Measurements from ENCODE around the gene MRPL18. TPM values are rescaled to one million over a fixed set of nuclear protein-coding genes. Genes with fewer than 3 reads are reported as not detected.
A peak's percentile ranks its signal among the peaks of the same experiment; 100 is the strongest.

MRPL18 gene
- total RNA-seq, 2 experiments from 2014 or later = 81.8 to 83.5 TPM

DNA sequence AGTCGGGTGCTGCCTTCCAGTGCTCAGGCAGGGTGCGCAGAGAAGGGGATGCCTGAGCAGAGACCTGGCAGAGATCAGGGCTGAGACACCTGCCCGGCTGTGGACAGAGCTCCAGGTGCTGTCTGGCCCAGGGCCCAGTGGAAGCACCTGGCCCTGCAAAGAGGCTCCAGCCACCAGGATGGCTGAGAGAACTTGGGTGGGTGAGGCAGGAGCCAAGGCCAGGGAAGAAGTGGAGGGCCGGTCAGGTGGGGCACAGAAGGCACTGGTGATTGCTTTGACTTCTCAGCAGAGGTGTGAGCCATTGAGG lies 41.1 kb downstream of the MRPL18 start:
- ChIA-PET CTCF (no interaction called here), POLR2A (no interaction called here)
- Mint-ChIP-seq H3K27me3 (no peaks in the 10 kb centered on the region), H3K9me3 (no peaks in the 10 kb centered on the region), H3K36me3 (ENCODE audit: low read depth) (no peaks in the 10 kb centered on the region), H3K27ac (no peak overlapping the region), H3K4me1 (ENCODE audit: low read depth) (peaks cover 25% of the 10 kb centered on the region), H3K4me3 (no peak overlapping the region)
- TF ChIP-seq, protein P1, sequence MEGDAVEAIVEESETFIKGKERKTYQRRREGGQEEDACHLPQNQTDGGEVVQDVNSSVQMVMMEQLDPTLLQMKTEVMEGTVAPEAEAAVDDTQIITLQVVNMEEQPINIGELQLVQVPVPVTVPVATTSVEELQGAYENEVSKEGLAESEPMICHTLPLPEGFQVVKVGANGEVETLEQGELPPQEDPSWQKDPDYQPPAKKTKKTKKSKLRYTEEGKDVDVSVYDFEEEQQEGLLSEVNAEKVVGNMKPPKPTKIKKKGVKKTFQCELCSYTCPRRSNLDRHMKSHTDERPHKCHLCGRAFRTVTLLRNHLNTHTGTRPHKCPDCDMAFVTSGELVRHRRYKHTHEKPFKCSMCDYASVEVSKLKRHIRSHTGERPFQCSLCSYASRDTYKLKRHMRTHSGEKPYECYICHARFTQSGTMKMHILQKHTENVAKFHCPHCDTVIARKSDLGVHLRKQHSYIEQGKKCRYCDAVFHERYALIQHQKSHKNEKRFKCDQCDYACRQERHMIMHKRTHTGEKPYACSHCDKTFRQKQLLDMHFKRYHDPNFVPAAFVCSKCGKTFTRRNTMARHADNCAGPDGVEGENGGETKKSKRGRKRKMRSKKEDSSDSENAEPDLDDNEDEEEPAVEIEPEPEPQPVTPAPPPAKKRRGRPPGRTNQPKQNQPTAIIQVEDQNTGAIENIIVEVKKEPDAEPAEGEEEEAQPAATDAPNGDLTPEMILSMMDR (IDR thresholded peaks at IDR 0.05) = no peak
- ATAC-seq (no peak), DNase-seq (no peak)
- intact Hi-C loops (cut with micrococcal nuclease) = no loop called here

DNA sequence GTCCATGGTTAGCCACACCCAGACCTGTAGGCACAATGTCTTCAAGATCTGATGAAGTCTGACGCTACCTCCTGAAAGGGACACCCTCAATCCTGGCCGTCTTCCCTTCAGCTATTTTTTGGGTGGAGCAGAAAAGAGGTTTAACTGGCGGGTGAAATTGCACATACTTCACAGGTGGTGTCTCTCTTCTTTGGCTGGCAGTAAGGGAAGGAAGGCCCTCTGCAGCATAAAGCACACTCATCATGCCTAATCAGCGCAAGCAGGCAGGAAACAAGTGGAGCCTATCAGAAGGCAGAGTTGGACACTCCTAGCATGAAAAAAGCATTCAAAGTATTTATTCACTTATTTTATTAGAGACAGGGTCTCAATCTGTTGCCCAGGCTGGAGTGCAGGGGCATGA lies 42.7 kb downstream of the MRPL18 start:
- peak; percentile 42 for ATAC-seq
- H3K27ac Mint-ChIP-seq = no peak overlapping the region
- H3K4me1 Mint-ChIP-seq (ENCODE audit: low read depth) = peaks cover 24% of the 10 kb centered on the region
- POLR2A ChIA-PET = interaction anchor here (1.1 kb wide), 1 partner anchor 13 kb away, joined by 4 read pairs; no protein-coding TSS in a partner anchor
- no peaks in the 10 kb centered on the region for H3K36me3 Mint-ChIP-seq (ENCODE audit: low read depth)
- no peaks in the 10 kb centered on the region for H3K27me3 Mint-ChIP-seq
- TF ChIP-seq, protein P1 (IDR thresholded peaks at IDR 0.05) = no peak
- CTCF ChIA-PET = interaction anchor here (0.8 to 1.5 kb wide), 4 partner anchors 14 to 43 kb away, joined by 3 to 4 read pairs (median 4); partner anchors contain the start of genes MRPL18 and TCP1
- no peaks in the 10 kb centered on the region for H3K9me3 Mint-ChIP-seq
- intact Hi-C loops (cut with micrococcal nuclease) = no loop called here
- no peak overlapping the region for H3K4me3 Mint-ChIP-seq
- DNase-seq = no peak

DNA sequence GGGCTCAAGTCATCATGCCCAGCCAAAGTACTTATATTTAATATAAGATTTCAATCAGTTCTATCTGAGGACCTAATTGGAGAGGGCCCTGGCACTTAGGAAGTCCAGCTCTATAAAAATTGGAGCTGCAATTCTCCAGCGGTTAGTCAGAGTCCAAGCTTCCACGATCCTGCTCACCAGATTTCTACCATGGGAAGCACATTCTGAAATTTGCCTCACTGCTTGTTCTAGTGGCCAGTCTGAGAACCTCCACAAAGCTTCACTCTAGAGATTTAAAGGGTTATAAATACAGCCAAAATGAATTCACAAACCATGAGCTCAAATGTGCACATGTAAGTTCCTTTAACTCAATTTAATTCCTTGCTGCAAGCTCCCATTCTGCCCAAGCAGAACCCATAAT lies 43.3 kb downstream of the MRPL18 start:
- no peak for DNase-seq
- intact Hi-C loops (cut with micrococcal nuclease) = no loop called here
- Mint-ChIP-seq H3K27ac (no peak overlapping the region), H3K4me1 (ENCODE audit: low read depth) (peaks cover 23% of the 10 kb centered on the region), H3K9me3 (no peaks in the 10 kb centered on the region), H3K4me3 (no peak overlapping the region), H3K27me3 (no peaks in the 10 kb centered on the region), H3K36me3 (ENCODE audit: low read depth) (no peaks in the 10 kb centered on the region)
- ATAC-seq = peak; percentile 42
- ChIA-PET CTCF (interaction anchor here (0.8 to 1.5 kb wide), 5 partner anchors 13 to 44 kb away, joined by 3 to 4 read pairs (median 4); partner anchors contain the start of genes MRPL18 and TCP1), POLR2A (no interaction called here)
- TF ChIP-seq, protein P1 (IDR thresholded peaks at IDR 0.05) = no peak

DNA sequence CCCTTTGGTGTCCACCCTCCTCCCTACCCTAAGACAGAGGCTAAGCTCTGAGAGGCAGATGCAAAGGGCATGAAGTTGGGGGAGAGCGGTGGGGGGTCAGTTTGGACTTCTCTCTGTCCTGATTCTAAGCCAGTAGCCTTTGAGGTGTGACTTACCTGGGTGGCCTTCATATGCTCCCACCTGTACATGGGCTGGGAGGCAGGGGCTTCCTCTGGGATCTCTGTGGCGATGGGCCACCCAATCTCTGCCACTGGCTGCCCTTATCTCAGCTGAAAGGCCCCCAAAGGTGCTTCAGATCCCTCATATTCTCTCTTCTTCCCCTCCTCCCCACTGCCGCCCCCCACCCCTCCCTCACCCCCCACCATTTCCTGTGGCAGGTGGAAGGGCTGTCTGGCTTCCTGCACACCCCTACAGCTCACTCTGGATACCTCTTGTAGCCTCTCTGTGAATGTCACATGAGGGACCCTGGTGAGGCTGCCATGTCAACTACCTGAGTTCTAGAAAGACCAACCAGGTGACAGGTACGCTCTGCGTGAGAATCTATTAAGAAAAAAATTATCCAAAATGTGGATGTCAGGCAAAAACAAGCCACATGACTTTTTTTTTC lies 43.8 kb downstream of the MRPL18 start:
- Mint-ChIP-seq H3K36me3 (ENCODE audit: low read depth) (no peaks in the 10 kb centered on the region), H3K9me3 (no peaks in the 10 kb centered on the region), H3K4me1 (ENCODE audit: low read depth) (peaks cover 23% of the 10 kb centered on the region), H3K4me3 (no peak overlapping the region), H3K27me3 (no peaks in the 10 kb centered on the region), H3K27ac (no peak overlapping the region)
- no peak for DNase-seq
- peak; percentile 39 for ATAC-seq
- CTCF ChIA-PET = interaction anchor here (0.8 to 1.5 kb wide), 5 partner anchors 13 to 44 kb away, joined by 3 to 4 read pairs (median 4); partner anchors contain the start of genes MRPL18 and TCP1
- POLR2A ChIA-PET = no interaction called here
- TF ChIP-seq, protein P1 (IDR thresholded peaks at IDR 0.05) = no peak
- intact Hi-C loops (cut with micrococcal nuclease) = no loop called here

DNA sequence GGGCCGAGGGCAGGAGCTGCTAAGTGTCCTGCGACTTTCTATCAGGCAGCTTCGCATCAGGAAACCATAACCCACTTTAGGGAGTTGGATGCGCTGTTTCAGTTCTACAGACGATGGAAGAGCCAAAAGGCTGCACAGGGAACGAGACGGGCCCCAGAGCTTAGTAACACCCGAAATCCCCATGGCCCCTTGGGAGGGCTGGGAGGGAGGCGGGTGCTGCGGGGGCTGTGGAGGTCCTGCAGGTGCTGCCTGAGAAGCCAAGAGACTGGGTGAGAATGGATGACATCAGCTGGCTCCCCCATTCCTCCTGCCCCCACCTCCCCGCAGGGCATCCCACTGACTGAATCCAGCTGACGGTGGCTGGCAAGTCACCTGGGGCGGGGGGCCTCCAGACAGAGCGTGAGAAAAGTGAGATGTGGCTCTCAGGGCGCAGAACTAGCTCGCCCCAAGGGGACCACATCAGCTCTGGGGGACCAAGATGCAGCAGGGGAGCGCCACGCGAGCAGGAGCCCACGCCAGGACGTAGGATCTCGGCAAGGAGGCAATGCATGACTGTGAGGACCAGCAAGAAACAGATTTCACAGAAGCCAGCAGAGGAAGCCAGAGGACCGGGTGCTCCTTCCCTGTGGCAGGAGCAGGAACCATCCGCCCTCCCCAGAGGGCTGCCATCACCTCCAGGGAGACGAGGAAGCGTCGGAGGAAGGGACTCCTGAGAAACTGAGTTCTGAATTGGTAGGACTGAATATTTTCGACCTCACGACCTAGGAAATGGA lies 46.6 kb downstream of the MRPL18 start:
- CTCF ChIA-PET = no interaction called here
- DNase-seq (no peak), ATAC-seq (no peak)
- Mint-ChIP-seq H3K36me3 (ENCODE audit: low read depth) (no peaks in the 10 kb centered on the region), H3K4me1 (ENCODE audit: low read depth) (peaks cover 16% of the 10 kb centered on the region), H3K27me3 (no peaks in the 10 kb centered on the region), H3K4me3 (no peak overlapping the region), H3K9me3 (no peaks in the 10 kb centered on the region), H3K27ac (no peak overlapping the region)
- POLR2A ChIA-PET = no interaction called here
- intact Hi-C loops (cut with micrococcal nuclease) = no loop called here
- TF ChIP-seq, protein P1 (IDR thresholded peaks at IDR 0.05) = no peak
